Measurements from ENCODE around the gene KDM3A. TPM values are rescaled to one million over a fixed set of nuclear protein-coding genes. Genes with fewer than 3 reads are reported as not detected.

KDM3A gene
- total and polyA plus RNA-seq, 2 of the 8 experiments (the other 6 are each of a cell fraction or from before 2014, with no cell fraction given) = 15.8 to 29.2 TPM

GRCh38 chr2:86477349-86477748 lies 36.2 kb downstream of the KDM3A start:
- H3K79me1 ChIP-seq (ENCODE audit: low read depth, low read length) = no peaks in the 10 kb centered on the region
- H3K79me2 ChIP-seq (ENCODE audit: control insufficient read depth in 1 of 2, insufficient read depth in 2 of 2, low read length in 2 of 2) = no peaks in the 10 kb centered on the region
- H2BK20ac ChIP-seq (ENCODE audit: low read length) = no peak overlapping the region
- H2BK5ac ChIP-seq (ENCODE audit: low read depth, low read length) = no peak overlapping the region
- no peaks in the 10 kb centered on the region for H3K4me1 ChIP-seq (replicated peaks in 1 of 4; ENCODE audit: control insufficient read depth in 3 of 4, insufficient read depth in 4 of 4, low read length in 3 of 4)
- no peak overlapping the region for H3K4ac ChIP-seq (replicated peaks; ENCODE audit: insufficient read length, low read depth, low read length)
- H2AFZ ChIP-seq (ENCODE audit: low read length) = no peak overlapping the region
- no peak overlapping the region for H2BK12ac ChIP-seq (ENCODE audit: low read depth, low read length)
- peaks cover 0 to 1% (median 0%) of the 10 kb centered on the region in 4 experiments; a peak in 1 of 7 replicates for H3K27me3 ChIP-seq (replicated peaks in 1 of 4; ENCODE audit: control insufficient read depth in 3 of 4, extremely low read depth in 1 of 4, insufficient read depth in 3 of 4, low read length in 3 of 4)
- no peak overlapping the region for H4K8ac ChIP-seq (ENCODE audit: extremely low read depth, insufficient read depth, low read length)
- H3K23me2 ChIP-seq (ENCODE audit: low read depth, low read length) = no peaks in the 10 kb centered on the region
- no peak overlapping the region for H4K5ac ChIP-seq (ENCODE audit: insufficient read length, low read depth, low read length)
- DNase-seq (ENCODE audit: low read depth in 1 of 2, low spot score in 2 of 2) = no peak
- H3K4me2 ChIP-seq (ENCODE audit: insufficient read depth in 1 of 2, low read depth in 2 of 2, low read length in 2 of 2) = no peak overlapping the region
- H3K36me3 ChIP-seq (ENCODE audit: control insufficient read depth in 2 of 4, insufficient read depth in 4 of 4, low read length in 3 of 4) = peaks cover 6 to 60% (median 33%) of the 10 kb centered on the region in 4 experiments; a peak in 7 of 8 replicates
- H3K9me3 ChIP-seq (ENCODE audit: insufficient read depth in 2 of 2, low read depth in 1 of 2, low read length in 1 of 2) = no peaks in the 10 kb centered on the region
- FAIRE-seq = no peak
- no peak overlapping the region for H2BK120ac ChIP-seq (replicated peaks; ENCODE audit: low read depth, low read length)
- no peak overlapping the region for H3K14ac ChIP-seq (ENCODE audit: insufficient read length)
- no peak overlapping the region for H2BK15ac ChIP-seq (ENCODE audit: low read length)
- H4K20me1 ChIP-seq (replicated peaks in 1 of 2; ENCODE audit: control insufficient read depth in 1 of 2, insufficient read depth in 2 of 2, low read length in 2 of 2) = peaks cover 0 to 3% of the 10 kb centered on the region in 2 experiments
- H3K18ac ChIP-seq (ENCODE audit: extremely low read depth, low read length) = no peak overlapping the region
- no peak overlapping the region for H3K4me3 ChIP-seq (ENCODE audit: extremely low read depth in 1 of 4, insufficient read depth in 2 of 4, low read depth in 3 of 4, low read length in 4 of 4)
- no peak overlapping the region for H3K9ac ChIP-seq (replicated peaks in 1 of 4; ENCODE audit: extremely low read depth in 1 of 4, low read depth in 3 of 4, low read length in 3 of 4)
- ChIA-PET POLR2A (ENCODE audit: partially characterized antibody) (no interaction called here), CTCF (ENCODE audit: partially characterized antibody) (interaction anchor here (1.1 to 1.5 kb wide), 2 partner anchors 10 to 274 kb away, joined by 3 read pairs; no protein-coding TSS in a partner anchor)
- H3K56ac ChIP-seq (replicated peaks; ENCODE audit: insufficient read length, low read depth, low read length) = no peak overlapping the region
- no peak overlapping the region for H3K27ac ChIP-seq (ENCODE audit: low read depth, low read length)
- H2AK5ac ChIP-seq (ENCODE audit: low read depth, low read length) = no peak overlapping the region
- no peak overlapping the region for H4K91ac ChIP-seq (replicated peaks; ENCODE audit: insufficient read length, low read length)
- H3K23ac ChIP-seq (ENCODE audit: insufficient read length) = no peak overlapping the region
- TF ChIP-seq RAD21 (IDR thresholded peaks at IDR 0.05 in 1 of 2, conservative IDR thresholded peaks at IDR 0.05 in 1 of 2; ENCODE audit: low read depth in 2 of 2, low read length in 2 of 2) (no peak), SP1 (IDR thresholded peaks at IDR 0.05; ENCODE audit: low read depth, low read length) (no peak), BACH1 (IDR thresholded peaks at IDR 0.05; ENCODE audit: low read length) (no peak), HDAC2 (IDR thresholded peaks at IDR 0.05; ENCODE audit: borderline replicate concordance in 1 of 2, low read depth in 2 of 2, low read length in 2 of 2) (no peak), JUN (IDR thresholded peaks at IDR 0.05; ENCODE audit: low read depth, low read length) (no peak), TAF1 (IDR thresholded peaks at IDR 0.05; ENCODE audit: low read depth, low read length) (no peak), CTCF (IDR thresholded peaks at IDR 0.05; ENCODE audit: control extremely low read depth in 1 of 3, insufficient read depth in 1 of 3, low read depth in 1 of 3, low read length in 3 of 3) (no peak), HDAC6 (IDR thresholded peaks at IDR 0.05; ENCODE audit: low read depth, low read length) (no peak), CEBPB (IDR thresholded peaks at IDR 0.05; ENCODE audit: low read depth, low read length) (no peak), RFX5 (IDR thresholded peaks at IDR 0.05; ENCODE audit: borderline replicate concordance, low read depth, low read length) (no peak), POU5F1 (IDR thresholded peaks at IDR 0.05; ENCODE audit: low read depth, low read length) (no peak), SIRT6 (IDR thresholded peaks at IDR 0.05; ENCODE audit: low read length) (no peak), PHF8 (conservative IDR thresholded peaks at IDR 0.05; ENCODE audit: low read depth, low read length) (no peak)
